Astrocyte of the cerebellum (primary cell): ENCODE measurements around the gene GOLPH3.
A peak's percentile ranks its signal among the peaks of the same experiment; 100 is the strongest.
"Not testable (repeated sequence)": the region's sequence is repeated elsewhere in the genome, so short reads cannot be mapped to it uniquely, and the experiment has no call there.

ENCODE experiments used
- DNase-seq: peaks from one replicate; pipeline ENCODE4 v3.0.0-alpha.2; 2011; ENCODE audit warnings: low read depth
- H3K4me3 ChIP-seq: 2 replicates; pipeline ENCODE4 v1.5.1; 2011; ENCODE audit warnings: mild to moderate bottlenecking, low read depth, low read length, moderate library complexity
- in situ Hi-C: cut with HindIII; loops from 2 replicates; pipeline ENCODE4 v1.10.0; 2017; ENCODE audit warnings: low sequenced_read_pairs
- TF ChIP-seq, protein P1 (sequence below): IDR thresholded peaks from 2 replicates; pipeline ENCODE4 v1.5.1; 2012; ENCODE audit warnings: low read length, low read depth, moderate library complexity, mild to moderate bottlenecking; ENCODE audit errors: missing control alignments

Gene GOLPH3

GRCh38 chr5:32174011-32174870 lies at the start of gene GOLPH3:
Gene GOLPH3 (minus strand): TSS chr5:32174319. CDS start chr5:32174034, 285 bp downstream.
- in situ Hi-C loops = no loop called here
- peak within 1 kb of the TSS; percentile 96 for H3K4me3 ChIP-seq
- TF ChIP-seq, protein P1, sequence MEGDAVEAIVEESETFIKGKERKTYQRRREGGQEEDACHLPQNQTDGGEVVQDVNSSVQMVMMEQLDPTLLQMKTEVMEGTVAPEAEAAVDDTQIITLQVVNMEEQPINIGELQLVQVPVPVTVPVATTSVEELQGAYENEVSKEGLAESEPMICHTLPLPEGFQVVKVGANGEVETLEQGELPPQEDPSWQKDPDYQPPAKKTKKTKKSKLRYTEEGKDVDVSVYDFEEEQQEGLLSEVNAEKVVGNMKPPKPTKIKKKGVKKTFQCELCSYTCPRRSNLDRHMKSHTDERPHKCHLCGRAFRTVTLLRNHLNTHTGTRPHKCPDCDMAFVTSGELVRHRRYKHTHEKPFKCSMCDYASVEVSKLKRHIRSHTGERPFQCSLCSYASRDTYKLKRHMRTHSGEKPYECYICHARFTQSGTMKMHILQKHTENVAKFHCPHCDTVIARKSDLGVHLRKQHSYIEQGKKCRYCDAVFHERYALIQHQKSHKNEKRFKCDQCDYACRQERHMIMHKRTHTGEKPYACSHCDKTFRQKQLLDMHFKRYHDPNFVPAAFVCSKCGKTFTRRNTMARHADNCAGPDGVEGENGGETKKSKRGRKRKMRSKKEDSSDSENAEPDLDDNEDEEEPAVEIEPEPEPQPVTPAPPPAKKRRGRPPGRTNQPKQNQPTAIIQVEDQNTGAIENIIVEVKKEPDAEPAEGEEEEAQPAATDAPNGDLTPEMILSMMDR = no peak
- DNase-seq = peak; percentile 59

DNA sequence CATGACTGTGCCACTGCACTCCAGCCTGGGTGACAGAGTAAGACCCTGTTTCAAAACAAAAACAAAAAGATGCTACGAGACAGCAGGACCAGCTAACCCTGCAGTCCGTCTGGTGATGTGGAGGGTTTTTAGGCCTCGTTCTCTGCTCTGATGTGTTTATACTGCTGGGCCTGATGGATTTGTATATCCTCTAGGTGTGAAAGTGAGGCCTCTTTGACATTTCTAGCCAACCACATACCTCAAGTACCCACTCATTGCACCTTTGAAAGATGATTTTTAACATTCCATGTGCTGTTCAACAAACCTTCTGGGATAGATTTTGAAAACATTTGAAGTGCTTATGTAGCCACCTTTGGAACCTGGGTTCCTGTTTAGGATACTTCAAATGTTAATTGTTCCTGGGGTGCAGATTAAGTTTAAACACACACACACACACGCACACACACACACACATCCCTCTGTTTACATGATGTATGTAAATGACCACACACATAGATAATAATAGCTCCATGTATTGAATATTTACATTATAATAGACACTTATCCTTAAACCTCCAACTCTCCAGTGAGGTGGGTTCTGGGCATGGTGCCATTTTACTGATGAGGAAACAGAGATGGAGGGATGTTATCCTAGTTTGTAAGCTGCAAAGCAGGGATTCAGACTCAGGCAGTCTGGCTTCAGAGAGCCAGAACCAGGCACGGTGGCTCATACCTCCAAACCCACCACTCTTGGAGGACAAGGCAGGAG lies 48.8 kb upstream of the GOLPH3 start:
- no peak overlapping the region for H3K4me3 ChIP-seq
- no peak for DNase-seq
- in situ Hi-C loops = no loop called here
- TF ChIP-seq, protein P1 = no peak

DNA sequence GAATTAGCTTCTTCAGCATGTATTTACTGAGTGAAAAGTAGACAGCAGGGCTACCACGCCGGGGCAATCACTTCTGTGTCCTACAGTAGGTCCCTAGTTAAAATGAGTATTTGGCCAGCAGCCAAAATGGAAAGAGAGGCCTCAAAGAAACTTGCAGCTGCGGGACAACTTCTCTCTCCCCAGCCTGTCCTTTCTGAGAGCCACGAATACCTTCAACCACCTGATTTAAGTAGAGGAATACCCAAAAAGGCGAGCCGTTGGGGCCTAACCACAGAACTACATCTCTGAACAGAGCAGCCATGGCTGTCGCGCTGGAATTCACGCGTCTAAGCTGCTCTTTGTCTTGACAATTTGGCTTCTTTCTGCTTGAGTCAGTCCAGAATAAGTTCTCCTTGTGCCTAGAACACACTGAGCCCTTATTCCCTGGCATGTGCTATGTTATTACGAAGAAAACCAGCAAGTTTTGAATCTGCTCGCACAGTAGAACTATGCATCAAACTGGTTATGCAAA lies 43.8 kb upstream of the GOLPH3 start:
- TF ChIP-seq, protein P1 = no peak
- in situ Hi-C loops = no loop called here
- DNase-seq = no peak
- no peak overlapping the region for H3K4me3 ChIP-seq

- in situ Hi-C loops, H3K4me3 ChIP-seq, DNase-seq: not testable (repeated sequence)
Observed at GRCh38 chr5:32214344-32214743, 40.2 kb upstream of the GOLPH3 start.

- no peak for DNase-seq
- in situ Hi-C loops = no loop called here
- H3K4me3 ChIP-seq = no peak overlapping the region
- TF ChIP-seq, protein P1 = no peak
Observed at GRCh38 chr5:32210151-32210550, 36.0 kb upstream of the GOLPH3 start.

- DNase-seq, in situ Hi-C loops, H3K4me3 ChIP-seq: not testable (repeated sequence)
Observed at GRCh38 chr5:32208837-32209236, 34.7 kb upstream of the GOLPH3 start.

GRCh38 chr5:32207355-32207634 lies 33.2 kb upstream of the GOLPH3 start:
- DNase-seq = no peak
- in situ Hi-C loops = no loop called here
- TF ChIP-seq, protein P1 = no peak
- H3K4me3 ChIP-seq = no peak overlapping the region
